Stimulated activated CD8-positive, alpha-beta memory T cell treated with anti-CD3 and anti-CD28 coated beads, Interleukin-12 subunit alpha, Interleukin-12 subunit beta, amount 100 ng/mL, for 4 hours (primary cell): ENCODE data around the gene CHKA.
"Not testable (repeated sequence)": the region's sequence is repeated elsewhere in the genome, so short reads cannot be mapped to it uniquely, and the experiment has no call there.

Source experiments
- DNase-seq: peaks from one replicate; pipeline ENCODE4 v3.0.0-alpha.2; 2020; ENCODE audit warnings: low read depth

Gene CHKA

DNA sequence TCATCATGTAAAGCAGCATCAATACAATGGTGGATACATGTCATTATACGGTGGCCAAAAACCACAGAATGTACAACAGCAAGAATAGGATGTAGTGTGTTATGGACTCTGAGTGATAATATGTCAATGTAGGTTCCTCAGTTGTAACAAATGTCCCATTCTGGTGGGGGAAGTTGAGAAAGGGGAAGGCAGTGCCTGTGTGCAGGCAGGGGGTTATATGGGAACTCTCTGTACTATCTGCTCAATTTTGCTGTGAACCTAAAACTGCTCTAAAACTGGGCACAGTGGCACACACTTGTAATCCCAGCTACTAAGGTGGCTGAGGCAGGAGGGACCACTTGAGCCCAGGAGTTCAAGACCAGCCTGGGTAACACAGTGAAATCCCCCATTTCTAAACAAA, 5.9 kb downstream of the CHKA start:
- DNase-seq = no peak

DNA sequence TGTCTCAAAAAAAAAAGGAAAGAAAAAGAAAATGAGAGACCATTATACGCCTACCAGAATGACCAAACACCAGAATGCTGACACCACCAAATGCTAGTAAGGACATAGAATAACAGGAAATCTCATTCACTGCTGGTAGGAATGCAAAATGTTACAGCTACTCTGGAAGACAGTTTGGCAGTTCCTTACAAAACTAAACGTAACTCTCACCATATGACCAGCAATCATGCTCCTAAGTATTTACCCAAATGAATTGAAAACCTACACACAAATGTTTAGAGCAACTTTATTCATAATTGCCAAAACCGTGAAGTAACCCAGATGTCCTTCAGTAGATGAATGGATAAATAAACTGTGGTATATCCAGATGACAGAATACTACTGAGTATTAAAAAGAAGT, 7.2 kb downstream of the CHKA start:
- DNase-seq = no peak

DNA sequence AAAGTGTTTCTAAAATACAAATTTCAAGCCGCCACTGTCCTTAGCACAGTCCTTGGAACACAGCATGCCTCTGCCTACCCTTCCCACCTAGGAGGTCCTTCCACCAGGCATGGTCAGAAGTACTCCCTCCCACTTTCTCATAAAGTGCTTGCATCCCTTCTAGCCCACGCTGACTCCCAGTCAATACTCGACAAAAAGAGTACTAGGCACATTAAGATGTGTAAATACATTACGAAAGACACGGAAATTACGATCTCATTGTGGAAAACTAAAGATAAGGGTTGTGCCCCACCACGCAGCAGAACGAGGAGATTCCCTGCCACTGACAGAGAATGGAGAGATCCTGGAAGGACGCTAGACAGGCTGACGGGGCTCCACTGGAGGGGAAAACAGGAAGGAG, 13.5 kb downstream of the CHKA start:
- DNase-seq = no peak

DNA sequence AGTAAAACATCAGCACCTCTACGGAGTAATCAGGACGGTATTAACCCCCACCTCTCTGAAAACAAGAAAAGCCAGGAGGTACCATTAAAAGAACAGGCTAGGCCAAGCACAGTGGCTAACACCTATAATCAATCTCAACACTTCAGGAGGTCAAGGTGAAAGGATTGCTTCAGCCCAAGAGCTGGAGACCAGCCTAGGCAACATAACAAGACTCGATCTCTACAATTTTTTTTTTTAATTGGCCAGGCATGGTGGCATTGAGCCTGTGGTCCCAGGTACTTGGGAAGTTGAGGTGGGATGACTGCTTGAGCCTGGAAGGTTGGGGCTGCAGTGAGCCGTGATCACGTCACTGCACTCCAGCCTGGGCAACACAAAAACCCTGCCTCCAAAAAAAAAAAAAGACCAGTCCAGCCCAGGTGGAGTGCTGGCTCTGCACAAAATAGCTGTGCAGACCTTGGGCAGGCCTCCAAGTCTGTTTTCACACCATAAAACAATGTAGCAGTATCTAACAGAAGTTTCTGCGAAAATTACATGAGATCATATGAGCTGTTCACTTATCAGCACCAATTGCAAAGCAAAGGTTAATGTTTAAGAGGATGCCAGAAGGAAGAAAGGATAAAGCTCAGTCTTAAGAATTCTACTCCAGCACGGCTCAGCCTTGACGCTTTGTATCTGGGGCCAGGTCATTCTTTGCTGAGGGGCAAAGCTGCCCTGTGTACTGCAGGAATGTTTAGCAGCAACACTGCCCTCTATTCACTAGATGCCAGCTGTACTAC, 14.8 kb downstream of the CHKA start:
- no peak for DNase-seq

DNA sequence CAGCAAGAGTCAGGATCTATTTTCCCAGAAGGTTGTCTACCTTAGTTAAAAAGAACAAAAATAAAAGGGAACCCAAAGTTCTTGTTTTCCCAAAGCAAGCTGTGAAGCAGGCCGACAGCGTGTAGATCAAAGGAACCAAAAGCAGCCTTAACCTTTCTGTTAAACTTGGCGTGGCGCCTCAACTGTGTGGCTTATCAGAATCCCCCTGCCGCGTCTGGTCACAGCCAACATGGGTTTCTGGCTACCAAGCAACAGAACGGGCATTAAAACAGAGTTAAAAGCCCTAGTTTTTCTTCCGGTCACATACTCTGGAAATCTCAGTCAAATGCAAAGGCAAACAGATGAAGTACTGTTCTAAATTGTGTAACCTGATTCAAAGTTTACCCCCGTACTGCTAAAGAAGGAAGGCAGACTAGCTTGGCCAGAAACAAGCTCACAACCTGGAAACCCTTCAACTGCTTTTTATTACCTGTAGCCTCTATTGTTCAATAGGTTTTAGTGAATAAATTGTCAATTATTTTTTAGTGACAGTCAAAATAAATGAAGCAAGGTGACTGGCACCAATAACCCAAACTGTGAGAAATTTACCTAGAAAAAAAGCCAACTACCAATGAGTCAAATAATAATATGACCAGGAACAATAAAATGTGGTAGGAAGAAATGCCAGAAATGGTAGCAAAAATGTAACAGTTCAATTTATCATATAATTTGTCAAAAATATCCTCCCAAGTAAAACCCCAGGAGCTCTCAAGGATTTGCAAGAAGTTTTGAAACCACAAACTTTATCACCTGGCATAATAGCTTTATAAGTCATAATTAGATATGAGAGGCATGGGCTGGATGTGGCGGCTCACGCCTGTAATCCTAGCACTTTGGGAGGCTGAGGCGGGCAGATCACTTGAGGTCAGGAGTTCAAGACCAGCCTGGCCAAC, 21.4 kb downstream of the CHKA start:
- no peak for DNase-seq

DNA sequence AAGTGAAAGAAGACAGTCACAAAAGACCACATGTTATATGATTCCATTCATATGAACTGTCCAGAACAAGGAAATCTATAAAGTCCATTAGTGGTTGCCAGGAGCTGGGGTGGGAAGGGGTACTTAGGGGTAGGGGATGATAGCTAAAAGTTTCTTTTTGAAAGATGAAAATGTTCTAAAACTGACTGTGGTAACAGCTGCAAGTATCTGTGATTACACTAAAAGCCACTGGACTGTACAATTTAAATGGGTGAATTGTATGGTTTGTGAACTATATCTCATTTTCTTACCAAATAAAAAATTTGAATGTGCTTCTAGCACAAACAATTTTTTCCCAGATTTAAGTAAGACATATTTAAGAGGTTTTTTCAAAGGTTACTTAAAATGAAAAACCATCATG, 22.1 kb downstream of the CHKA start:
- DNase-seq = no peak

DNA sequence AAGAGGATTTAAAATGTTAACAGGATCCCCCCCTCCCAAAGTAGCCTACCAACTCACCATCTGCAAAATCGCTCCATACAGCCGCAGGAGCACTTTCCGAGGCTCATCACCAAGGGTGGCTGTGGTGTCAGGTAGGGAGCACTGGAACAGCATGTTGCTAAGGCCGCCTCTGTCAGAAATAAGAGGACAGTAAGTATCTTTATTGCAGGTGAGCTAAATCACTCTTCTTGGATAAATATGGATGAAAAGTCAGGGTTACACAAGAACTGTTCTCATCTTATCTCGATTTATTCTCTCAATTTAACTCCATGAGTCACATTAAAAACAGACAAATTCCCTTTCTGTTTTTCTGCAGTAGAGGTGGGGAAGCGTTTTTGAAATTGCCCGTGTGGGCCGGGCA, 24.2 kb downstream of the CHKA start:
- DNase-seq = no peak

DNA sequence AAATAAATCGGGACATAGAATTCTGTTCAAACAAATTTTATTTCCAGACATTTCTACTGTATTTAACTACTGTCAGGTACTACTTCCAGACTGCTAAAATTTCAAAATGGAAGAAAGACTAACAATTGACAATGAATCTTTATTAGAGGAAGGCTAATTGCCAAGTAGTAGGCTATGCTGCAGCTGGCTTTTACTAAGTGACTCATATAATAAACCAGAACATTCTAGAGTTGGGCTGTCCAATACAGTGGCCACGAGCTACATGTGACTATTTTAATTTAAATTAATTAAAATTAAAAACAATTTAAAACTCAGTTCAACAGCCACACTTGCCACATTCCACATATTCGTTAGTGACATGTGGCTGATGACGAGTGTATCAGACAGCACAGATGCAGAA, 27.6 kb downstream of the CHKA start:
- no peak for DNase-seq

DNA sequence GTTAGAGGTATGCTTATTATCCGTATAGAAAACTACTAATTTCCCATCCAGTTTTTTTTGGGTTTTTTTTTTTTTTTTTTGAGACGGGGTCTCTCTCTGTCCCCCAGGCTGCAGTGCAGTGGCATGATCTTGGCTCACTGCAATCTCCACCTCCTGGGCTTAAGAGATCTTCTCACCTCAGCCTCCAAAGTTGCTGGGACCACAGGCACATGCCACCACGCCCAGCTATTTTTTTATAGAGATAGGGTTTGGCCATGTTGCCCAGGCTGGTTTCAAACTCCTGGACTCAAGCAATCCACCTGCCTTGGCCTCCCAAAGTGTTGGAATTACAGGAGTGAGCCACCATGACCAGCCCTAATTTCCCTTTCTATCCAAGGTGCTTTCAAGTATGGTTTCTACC, 28.2 kb downstream of the CHKA start:
- not testable (repeated sequence) for DNase-seq

DNA sequence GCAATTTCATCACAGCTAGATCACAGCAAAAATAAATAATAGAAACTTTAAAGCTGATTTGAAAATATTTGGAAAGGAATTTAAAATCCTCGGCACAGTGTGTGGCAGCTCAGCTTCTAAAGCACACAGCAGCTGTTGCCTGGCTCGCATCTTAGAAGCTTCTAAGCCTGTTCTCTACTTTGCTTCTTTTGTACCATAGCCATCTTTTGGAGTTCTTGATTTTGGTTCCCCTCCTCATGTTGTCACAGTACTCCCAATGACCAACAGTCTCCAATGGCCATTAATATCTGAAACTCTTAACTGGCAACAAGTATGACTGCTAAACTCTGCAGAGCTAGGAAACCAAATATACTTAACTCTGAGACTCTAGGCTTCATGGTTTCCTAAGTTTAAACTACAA, 28.8 kb downstream of the CHKA start:
- no peak for DNase-seq

DNA sequence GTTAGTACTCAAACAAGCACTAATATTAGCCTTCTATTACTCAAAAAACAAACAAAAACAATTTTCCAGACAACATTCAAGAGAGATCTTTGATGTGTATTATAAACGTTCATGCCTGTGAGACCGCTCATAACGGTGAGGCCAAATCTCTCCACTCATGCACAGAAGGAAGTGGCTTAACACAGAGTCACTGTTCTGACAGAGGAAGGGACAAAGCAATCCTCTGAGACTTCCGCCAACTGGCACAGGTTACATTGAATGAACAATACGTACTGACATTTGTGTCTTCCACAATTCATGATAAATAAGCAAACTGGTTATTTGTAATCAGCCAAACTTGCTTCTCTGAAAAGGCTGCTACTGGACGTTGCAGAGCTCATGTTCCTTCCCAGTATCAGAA, 30.5 kb downstream of the CHKA start:
- DNase-seq = no peak

DNA sequence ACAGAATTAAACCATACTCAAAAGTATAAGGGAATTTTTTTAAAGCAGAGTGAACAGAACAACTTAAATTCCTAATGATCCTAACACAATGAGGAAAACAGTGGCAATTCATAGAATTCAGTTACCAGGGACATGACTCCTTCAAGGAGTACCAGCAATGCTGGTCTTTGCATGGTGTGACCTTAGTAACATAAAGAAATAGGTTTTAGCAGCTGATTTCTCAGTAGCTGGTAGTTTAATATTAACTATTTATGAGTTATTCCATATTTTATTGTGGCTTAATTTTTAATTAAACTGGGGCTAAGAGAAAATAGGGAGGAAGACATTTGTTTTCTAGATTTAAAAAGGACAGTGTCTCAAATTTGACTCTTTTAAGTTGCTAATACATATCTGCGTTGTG, 30.9 kb downstream of the CHKA start:
- DNase-seq = no peak

DNA sequence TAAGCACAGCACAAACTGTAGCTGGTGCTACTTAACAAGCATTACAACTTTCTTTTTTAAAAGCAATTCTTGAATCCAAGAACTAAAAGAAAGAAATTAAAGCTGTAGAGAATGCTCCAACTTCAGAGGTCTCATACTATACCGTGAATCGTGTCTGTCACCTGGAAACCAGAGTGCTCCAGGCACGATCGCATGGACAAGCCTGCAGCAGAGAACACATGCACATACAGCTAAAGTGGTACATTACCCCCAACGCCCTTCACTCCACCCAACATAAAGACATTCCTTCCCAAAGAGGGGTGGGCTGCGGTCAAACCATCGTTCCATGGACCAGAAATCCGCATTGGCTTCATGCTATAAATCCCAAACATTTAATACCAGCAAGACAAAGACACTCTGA, 31.5 kb downstream of the CHKA start:
- no peak for DNase-seq

DNA sequence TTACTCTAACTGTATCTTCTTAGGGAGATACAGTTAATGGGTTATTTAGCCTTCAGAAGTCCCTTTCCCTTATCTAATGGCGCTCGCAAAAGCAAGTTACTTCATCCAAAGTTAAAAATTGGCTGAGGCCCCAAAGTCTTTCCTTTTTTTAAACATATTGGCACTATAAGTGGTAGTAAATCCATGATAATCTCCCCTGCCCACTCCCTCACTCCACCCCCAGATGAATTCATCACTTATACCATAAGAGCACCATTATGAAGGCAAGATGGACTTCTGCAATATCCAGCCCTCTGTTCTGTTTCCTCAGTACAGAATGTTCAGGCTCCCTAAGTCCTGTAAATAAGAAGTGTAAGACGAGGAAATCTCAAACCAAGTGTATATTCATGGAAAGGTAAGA, 37.7 kb downstream of the CHKA start:
- DNase-seq = no peak

DNA sequence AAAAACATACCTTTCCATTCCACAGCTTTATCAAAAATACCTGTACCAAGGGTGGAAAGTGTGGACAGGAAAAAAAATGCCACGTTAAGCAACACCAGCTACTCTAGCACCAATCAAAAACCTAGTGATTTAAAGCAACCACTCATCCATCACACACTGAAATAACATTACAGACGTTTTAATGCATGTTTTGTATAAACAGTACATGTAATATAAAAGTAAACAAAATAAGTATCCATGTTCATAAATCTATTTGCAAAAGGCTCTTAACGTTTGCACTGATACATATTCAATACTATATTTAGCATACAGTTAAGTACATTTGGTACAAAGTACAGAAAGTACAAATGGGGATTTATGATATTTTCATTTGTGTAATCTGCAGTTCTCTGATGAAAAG, 38.7 kb downstream of the CHKA start:
- DNase-seq = no peak

DNA sequence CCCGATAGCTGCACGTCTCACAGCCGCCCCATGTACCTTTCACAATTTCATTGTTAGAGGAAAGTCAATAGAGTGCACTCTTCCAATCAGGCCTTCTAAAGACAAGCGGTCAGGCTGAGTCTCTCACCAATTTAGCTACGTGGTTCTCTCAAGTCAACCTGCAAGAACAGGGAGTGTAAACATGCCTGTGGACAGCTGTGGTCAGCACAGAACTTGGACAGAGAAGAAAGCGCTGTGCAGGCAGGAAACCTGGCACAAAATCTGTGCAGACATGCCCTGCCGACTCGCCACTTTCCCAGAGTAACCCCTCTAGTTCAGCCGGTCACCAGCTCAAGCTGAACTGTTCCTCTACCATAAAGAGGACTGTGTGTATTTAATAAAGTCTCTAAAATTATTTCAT, 39.5 kb downstream of the CHKA start:
- DNase-seq = no peak

DNA sequence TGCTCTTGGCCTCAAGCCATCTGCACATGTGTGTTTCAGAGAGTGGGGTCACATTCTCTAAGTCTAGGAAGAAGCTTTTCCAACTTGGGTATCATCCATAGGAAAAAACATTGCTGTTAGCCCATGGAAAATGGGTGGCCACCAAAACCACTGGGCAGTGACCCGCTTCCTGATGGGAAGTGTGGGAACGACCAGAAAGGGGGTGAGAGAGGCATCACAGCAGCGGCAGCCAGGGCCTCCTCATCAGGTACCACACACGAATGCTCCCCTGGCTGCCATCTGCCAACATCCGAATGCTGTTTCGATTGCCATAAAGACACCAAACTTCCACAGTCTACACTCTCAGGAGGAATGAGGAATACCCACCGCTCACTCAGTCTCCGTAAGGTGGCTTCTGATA, 40.3 kb downstream of the CHKA start:
- DNase-seq = no peak

DNA sequence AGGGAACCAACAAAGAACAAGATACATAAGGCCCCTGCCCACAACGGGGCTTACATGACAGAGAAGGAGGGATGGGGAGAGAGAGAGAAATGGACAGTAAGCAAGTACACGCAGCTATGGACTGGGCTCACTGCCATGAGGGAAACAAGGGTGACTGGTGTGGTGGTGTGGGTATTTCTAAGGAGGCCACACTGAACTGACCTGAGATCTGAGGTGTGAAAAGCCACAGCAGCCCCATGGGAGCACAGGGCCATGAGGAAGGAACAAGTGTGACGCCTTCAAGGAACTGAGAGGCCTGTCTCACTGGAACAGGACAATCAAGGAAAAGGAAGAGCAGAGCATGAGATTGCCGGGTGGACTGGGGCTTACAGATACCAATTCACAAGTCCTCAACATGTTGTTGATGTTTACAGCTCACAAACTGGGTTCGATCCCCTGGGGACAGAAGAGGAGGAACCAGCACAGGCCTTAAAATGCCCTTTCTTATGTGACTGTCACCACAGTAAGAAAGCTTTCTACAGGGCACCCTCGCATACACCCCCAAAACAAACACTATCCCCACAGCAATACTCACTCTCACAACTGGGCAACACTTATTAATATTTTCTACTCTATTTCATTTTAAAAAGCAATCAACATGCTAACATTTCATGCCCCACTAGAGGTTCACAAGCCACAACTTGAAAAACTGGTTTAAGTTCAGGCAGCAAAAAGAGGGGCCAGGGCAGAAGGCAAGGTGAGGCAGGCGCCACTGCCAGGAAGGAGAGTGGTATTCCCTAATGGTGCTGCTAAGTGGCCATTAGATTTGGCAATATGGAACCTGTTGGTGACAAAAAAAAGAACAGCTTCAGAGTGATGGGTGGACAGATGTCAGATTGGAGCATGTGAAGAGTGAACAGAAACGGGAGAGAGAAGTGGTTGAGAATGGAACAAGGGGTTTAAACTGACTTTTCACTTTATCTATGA, 43.3 kb downstream of the CHKA start:
- no peak for DNase-seq

DNA sequence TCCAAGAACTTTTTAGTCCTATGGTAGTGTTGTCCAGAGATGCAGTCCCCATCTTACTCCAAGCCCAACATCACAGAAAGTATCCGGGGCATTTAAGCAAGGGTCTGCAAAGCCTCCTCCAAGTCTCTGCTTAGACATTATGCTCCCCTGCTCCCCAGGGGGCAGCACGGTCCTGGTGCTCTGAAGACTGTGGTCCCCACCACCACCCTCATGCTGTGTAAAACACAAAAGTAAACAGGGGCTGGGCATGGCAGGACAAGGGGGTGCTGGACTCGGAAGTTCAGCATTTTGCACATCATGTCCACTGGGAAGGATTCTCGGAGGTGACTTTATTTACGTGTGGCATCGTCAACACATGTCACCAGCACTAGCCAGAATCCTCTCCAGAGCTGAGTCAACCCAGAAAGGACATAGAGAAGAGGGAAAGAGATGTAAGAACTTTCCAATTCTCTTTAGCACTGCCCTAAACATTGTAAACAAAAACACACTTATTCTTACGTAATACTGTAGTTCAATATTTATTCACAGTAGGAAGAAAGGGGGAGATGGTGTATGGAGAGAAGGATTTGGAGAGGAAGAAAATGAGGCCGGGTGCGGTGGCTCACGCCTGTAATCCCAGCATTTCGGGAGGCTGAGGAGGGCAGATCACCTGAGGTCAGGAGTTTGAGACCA, 44.7 kb downstream of the CHKA start:
- no peak for DNase-seq

DNA sequence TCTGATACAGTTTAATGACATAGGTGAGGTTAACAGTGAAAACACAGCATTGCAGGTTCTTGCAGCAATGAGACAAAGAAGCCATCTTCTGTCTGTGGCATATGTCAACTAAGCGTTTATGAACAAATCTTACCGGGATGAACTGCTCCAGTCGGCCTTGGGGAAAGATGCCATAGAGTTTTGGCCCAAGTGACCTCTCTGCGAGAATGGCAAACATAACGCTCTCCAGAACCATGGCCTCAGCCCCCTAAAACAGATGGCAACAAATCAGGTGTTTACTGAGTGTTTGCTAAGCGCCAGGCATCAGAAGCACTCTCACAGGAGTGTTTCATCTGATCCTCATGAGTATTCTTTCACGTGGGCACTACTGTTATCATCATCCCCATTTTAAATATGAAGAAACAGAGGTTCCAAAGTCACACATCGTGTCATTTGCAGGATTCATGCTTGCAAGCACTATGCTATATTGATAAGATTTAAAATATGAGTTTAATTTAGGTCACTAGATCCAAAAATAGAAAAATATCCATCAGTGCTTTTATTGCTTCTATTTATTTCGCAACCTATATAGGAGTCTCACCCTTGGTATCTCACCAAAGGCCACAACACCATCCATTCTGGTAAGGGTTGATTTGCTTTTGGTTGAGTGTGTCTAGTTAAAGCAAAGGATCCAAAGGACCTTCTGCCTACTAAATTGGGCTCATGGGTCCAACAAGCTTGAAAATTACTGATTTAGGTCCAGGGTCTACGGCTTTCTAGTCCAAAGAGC, 46.4 kb downstream of the CHKA start:
- no peak for DNase-seq
